Measurements from ENCODE around the gene CEACAM21.
A peak's percentile ranks its signal among the peaks of the same experiment; 100 is the strongest.

CEACAM21 gene

GRCh38 chr19:41584931-41585330 is 9.0 kb downstream of the CEACAM21 start:
- ATAC-seq (replicated peaks) (no peak), DNase-seq (no peak)
- no peak overlapping the region for H3K4me3 Mint-ChIP-seq
- no peaks in the 10 kb centered on the region for H3K4me1 Mint-ChIP-seq
- H3K27me3 Mint-ChIP-seq = no peaks in the 10 kb centered on the region
- peaks cover 7 to 18% of the 10 kb centered on the region in 2 donors for H3K9me3 Mint-ChIP-seq
- peak overlapping the region; percentile 16 for H3K27ac Mint-ChIP-seq
- H3K36me3 Mint-ChIP-seq = peaks cover 57 to 96% of the 10 kb centered on the region in 2 donors

GRCh38 chr19:41586064-41586463 is 10.1 kb downstream of the CEACAM21 start:
- ATAC-seq (replicated peaks) (no peak), DNase-seq (no peak)
- H3K4me3 Mint-ChIP-seq = no peak overlapping the region
- H3K27ac Mint-ChIP-seq = no peak overlapping the region
- no peaks in the 10 kb centered on the region for H3K27me3 Mint-ChIP-seq
- H3K4me1 Mint-ChIP-seq = no peaks in the 10 kb centered on the region
- H3K36me3 Mint-ChIP-seq = peaks cover 47 to 86% of the 10 kb centered on the region in 2 donors
- H3K9me3 Mint-ChIP-seq = peaks cover 7 to 17% of the 10 kb centered on the region in 2 donors

- peaks cover 7 to 10% of the 10 kb centered on the region in 2 donors for H3K9me3 Mint-ChIP-seq
- no peak overlapping the region for H3K27ac Mint-ChIP-seq
- H3K36me3 Mint-ChIP-seq = peaks cover 35 to 74% of the 10 kb centered on the region in 2 donors
- H3K4me1 Mint-ChIP-seq = no peaks in the 10 kb centered on the region
- ATAC-seq (replicated peaks) = no peak
- no peak for DNase-seq
- no peak overlapping the region for H3K4me3 Mint-ChIP-seq
- peaks cover 2 to 3% of the 10 kb centered on the region in 2 donors for H3K27me3 Mint-ChIP-seq
Measured at GRCh38 chr19:41587101-41587837, 11.3 kb downstream of the CEACAM21 start.

- ATAC-seq (replicated peaks) = no peak
Measured at GRCh38 chr19:41587838-41588210, 11.9 kb downstream of the CEACAM21 start.

GRCh38 chr19:41588497-41589209 is 12.7 kb downstream of the CEACAM21 start:
- Mint-ChIP-seq H3K27me3 (peaks cover 4 to 15% of the 10 kb centered on the region in 2 donors), H3K4me1 (no peaks in the 10 kb centered on the region), H3K9me3 (no peaks in the 10 kb centered on the region), H3K4me3 (no peak overlapping the region), H3K36me3 (peaks cover 22 to 60% of the 10 kb centered on the region in 2 donors), H3K27ac (no peak overlapping the region)
- ATAC-seq (replicated peaks) (no peak), DNase-seq (no peak)

More at GRCh38 chr19:41587838-41588210, 11.9 kb downstream of the CEACAM21 start:
- Mint-ChIP-seq H3K4me3 (no peak overlapping the region), H3K9me3 (peaks cover 6% of the 10 kb centered on the region in 2 donors), H3K27ac (no peak overlapping the region), H3K27me3 (peaks cover 4 to 9% of the 10 kb centered on the region in 2 donors), H3K4me1 (no peaks in the 10 kb centered on the region), H3K36me3 (peaks cover 30 to 69% of the 10 kb centered on the region in 2 donors)
- no peak for DNase-seq

GRCh38 chr19:41589371-41589770 is 13.4 kb downstream of the CEACAM21 start:
- H3K9me3 Mint-ChIP-seq = no peaks in the 10 kb centered on the region
- H3K27ac Mint-ChIP-seq = no peak overlapping the region
- no peak overlapping the region for H3K4me3 Mint-ChIP-seq
- DNase-seq (no peak), ATAC-seq (replicated peaks) (no peak)
- peaks cover 0 to 2% of the 10 kb centered on the region in 2 donors for H3K4me1 Mint-ChIP-seq
- peaks cover 16 to 53% of the 10 kb centered on the region in 2 donors for H3K36me3 Mint-ChIP-seq
- peaks cover 4 to 17% of the 10 kb centered on the region in 2 donors for H3K27me3 Mint-ChIP-seq

- no peak overlapping the region for H3K27ac Mint-ChIP-seq
- peaks cover 4 to 13% of the 10 kb centered on the region in 2 donors for H3K4me1 Mint-ChIP-seq
- no peak overlapping the region for H3K4me3 Mint-ChIP-seq
- H3K27me3 Mint-ChIP-seq = peaks cover 8 to 20% of the 10 kb centered on the region in 2 donors
- H3K36me3 Mint-ChIP-seq = peaks cover 5 to 40% of the 10 kb centered on the region in 2 donors
- DNase-seq (no peak), ATAC-seq (replicated peaks) (no peak)
- H3K9me3 Mint-ChIP-seq = no peaks in the 10 kb centered on the region
Measured at GRCh38 chr19:41590936-41591335, 15.0 kb downstream of the CEACAM21 start.

GRCh38 chr19:41591951-41592562 is 16.1 kb downstream of the CEACAM21 start:
- Mint-ChIP-seq H3K4me3 (no peak overlapping the region), H3K27ac (no peak overlapping the region), H3K36me3 (peaks cover 5 to 30% of the 10 kb centered on the region in 2 donors), H3K4me1 (peaks cover 4 to 13% of the 10 kb centered on the region in 2 donors), H3K27me3 (peaks cover 8 to 20% of the 10 kb centered on the region in 2 donors), H3K9me3 (no peaks in the 10 kb centered on the region)
- ATAC-seq (replicated peaks) (no peak), DNase-seq (no peak)

GRCh38 chr19:41595258-41595889 is 19.4 kb downstream of the CEACAM21 start:
- Mint-ChIP-seq H3K27ac (no peak overlapping the region), H3K36me3 (peaks cover 0 to 1% of the 10 kb centered on the region in 2 donors), H3K4me1 (peaks cover 8 to 19% of the 10 kb centered on the region in 2 donors), H3K4me3 (no peak overlapping the region), H3K9me3 (no peaks in the 10 kb centered on the region), H3K27me3 (peaks cover 8 to 25% of the 10 kb centered on the region in 2 donors)
- DNase-seq = peak; percentile 58
- peak; percentile 87 to 92 for ATAC-seq (replicated peaks)

GRCh38 chr19:41595890-41596280 is 19.9 kb downstream of the CEACAM21 start:
- no peaks in the 10 kb centered on the region for H3K9me3 Mint-ChIP-seq
- DNase-seq (no peak), ATAC-seq (replicated peaks) (no peak)
- no peak overlapping the region for H3K4me3 Mint-ChIP-seq
- H3K27me3 Mint-ChIP-seq = peaks cover 8 to 25% of the 10 kb centered on the region in 2 donors
- H3K36me3 Mint-ChIP-seq = peaks cover 0 to 1% of the 10 kb centered on the region in 2 donors
- H3K4me1 Mint-ChIP-seq = peaks cover 8 to 19% of the 10 kb centered on the region in 2 donors
- no peak overlapping the region for H3K27ac Mint-ChIP-seq

GRCh38 chr19:41597600-41598041 is 21.7 kb downstream of the CEACAM21 start:
- Mint-ChIP-seq H3K36me3 (no peaks in the 10 kb centered on the region), H3K27me3 (peaks cover 4 to 18% of the 10 kb centered on the region in 2 donors), H3K4me1 (peaks cover 8 to 19% of the 10 kb centered on the region in 2 donors), H3K27ac (peak overlapping the region; percentile 34), H3K9me3 (no peaks in the 10 kb centered on the region), H3K4me3 (peak overlapping the region; percentile 57 to 58)
- ATAC-seq (replicated peaks) (peak; percentile 90), DNase-seq (peak; percentile 70)

GRCh38 chr19:41599175-41599966 is 23.4 kb downstream of the CEACAM21 start:
- ATAC-seq (replicated peaks) = no peak
- no peak overlapping the region for H3K27ac Mint-ChIP-seq
- H3K9me3 Mint-ChIP-seq = no peaks in the 10 kb centered on the region
- no peak overlapping the region for H3K4me3 Mint-ChIP-seq
- H3K4me1 Mint-ChIP-seq = peaks cover 8 to 17% of the 10 kb centered on the region in 2 donors
- no peak for DNase-seq
- no peaks in the 10 kb centered on the region for H3K36me3 Mint-ChIP-seq
- H3K27me3 Mint-ChIP-seq = peaks cover 4 to 13% of the 10 kb centered on the region in 2 donors

GRCh38 chr19:41601771-41602170 is 25.8 kb downstream of the CEACAM21 start:
- DNase-seq = no peak
- no peak overlapping the region for H3K4me3 Mint-ChIP-seq
- H3K27ac Mint-ChIP-seq = no peak overlapping the region
- H3K9me3 Mint-ChIP-seq = no peaks in the 10 kb centered on the region
- no peaks in the 10 kb centered on the region for H3K36me3 Mint-ChIP-seq
- peaks cover 0 to 17% of the 10 kb centered on the region in 2 donors for H3K27me3 Mint-ChIP-seq
- H3K4me1 Mint-ChIP-seq = peaks cover 4 to 6% of the 10 kb centered on the region in 2 donors
- ATAC-seq (replicated peaks) = no peak
